HG03135 (cell line): ENCODE results near the gene SPATA25.
"Not testable (repeated sequence)": the region's sequence is repeated elsewhere in the genome, so short reads cannot be mapped to it uniquely, and the experiment has no call there.

ENCODE experiments used
- ATAC-seq: cut with Tn5 transposase; IDR thresholded peaks from one replicate; pipeline ENCODE4 v1.9.1; 2021; ENCODE audit warnings: mild to moderate bottlenecking, moderate library complexity; ENCODE audit not compliant: unreplicated experiment

The SPATA25 gene

GRCh38 chr20:45887346-45887715 is at the start of gene SPATA25:
Gene SPATA25, minus strand, starts transcription at chr20:45887622. Its CDS starts 32 bp downstream, at chr20:45887590.
- no peak for ATAC-seq

GRCh38 chr20:45935416-45936046 is 48.1 kb upstream of the SPATA25 start:
- peak; percentile 16 for ATAC-seq

GRCh38 chr20:45934586-45935415 is 47.4 kb upstream of the SPATA25 start, which contains the start of gene PCIF1:
Gene PCIF1, plus strand, starts transcription at chr20:45934683. Its CDS starts 4,317 bp downstream, at chr20:45939000.
- peak; percentile 75 for ATAC-seq

GRCh38 chr20:45934046-45934585 is 46.7 kb upstream of the SPATA25 start:
- peak; percentile 14 for ATAC-seq

- ATAC-seq: no peak
These were observed 46.0 kb upstream of the SPATA25 start for GRCh38 chr20:45933266-45934045.

GRCh38 chr20:45931680-45932079 is 44.3 kb upstream of the SPATA25 start:
- ATAC-seq: not testable (repeated sequence)

GRCh38 chr20:45927071-45927878 is 39.9 kb upstream of the SPATA25 start:
- no peak for ATAC-seq

- ATAC-seq: no peak
These were observed 39.3 kb upstream of the SPATA25 start for GRCh38 chr20:45926731-45927070.

- no peak for ATAC-seq
These were observed 38.5 kb upstream of the SPATA25 start for GRCh38 chr20:45925821-45926506.

GRCh38 chr20:45924391-45925261 is 37.2 kb upstream of the SPATA25 start:
- ATAC-seq: no peak

GRCh38 chr20:45921337-45922189 is 34.1 kb upstream of the SPATA25 start:
- ATAC-seq: no peak

GRCh38 chr20:45920462-45921336 is 33.3 kb upstream of the SPATA25 start:
- ATAC-seq: no peak

- no peak for ATAC-seq
These were observed 32.3 kb upstream of the SPATA25 start for GRCh38 chr20:45919542-45920399.

GRCh38 chr20:45918779-45919537 is 31.5 kb upstream of the SPATA25 start:
- ATAC-seq: no peak

- no peak for ATAC-seq
These were observed 30.8 kb upstream of the SPATA25 start for GRCh38 chr20:45918182-45918737.
